GM19099 (cell line): ENCODE data around the gene RDM1.

ENCODE experiments used
- POLR2A ChIP-seq: IDR thresholded peaks from 3 replicates; pipeline ENCODE4 v1.6.1; 2011; ENCODE audit warnings: low read depth; ENCODE audit not compliant: insufficient read length; ENCODE audit errors: extremely low read depth

Gene RDM1

GRCh38 chr17:35930211-35931065 is at the start of gene RDM1:
Gene RDM1, minus strand, starts transcription at chr17:35930773. Its CDS starts 46 bp downstream, at chr17:35930727.
- peak; percentile 69 for TF ChIP-seq POLR2A

- TF ChIP-seq POLR2A = no peak
These were observed 47.8 kb upstream of the RDM1 start for GRCh38 chr17:35978346-35978745.

GRCh38 chr17:35977509-35977908 is 46.9 kb upstream of the RDM1 start:
- no peak for TF ChIP-seq POLR2A

- no peak for TF ChIP-seq POLR2A
These were observed 43.0 kb upstream of the RDM1 start for GRCh38 chr17:35973333-35974260.

- no peak for TF ChIP-seq POLR2A
These were observed 42.4 kb upstream of the RDM1 start for GRCh38 chr17:35972945-35973332.

GRCh38 chr17:35972535-35972934 is 42.0 kb upstream of the RDM1 start:
- TF ChIP-seq POLR2A = no peak

- no peak for TF ChIP-seq POLR2A
These were observed 41.5 kb upstream of the RDM1 start for GRCh38 chr17:35972066-35972465.

GRCh38 chr17:35969558-35970380 is 39.2 kb upstream of the RDM1 start:
- TF ChIP-seq POLR2A = no peak

- no peak for TF ChIP-seq POLR2A
These were observed 38.0 kb upstream of the RDM1 start for GRCh38 chr17:35968520-35969054.

- no peak for TF ChIP-seq POLR2A
These were observed 34.7 kb upstream of the RDM1 start for GRCh38 chr17:35965272-35965671.

GRCh38 chr17:35963663-35964062 is 33.1 kb upstream of the RDM1 start:
- no peak for TF ChIP-seq POLR2A

- no peak for TF ChIP-seq POLR2A
These were observed 23.1 kb upstream of the RDM1 start for GRCh38 chr17:35953720-35954119.

- TF ChIP-seq POLR2A = no peak
These were observed 18.8 kb upstream of the RDM1 start for GRCh38 chr17:35949401-35949800.

- no peak for TF ChIP-seq POLR2A
These were observed 17.5 kb upstream of the RDM1 start for GRCh38 chr17:35948092-35948491.

GRCh38 chr17:35947156-35947585 is 16.6 kb upstream of the RDM1 start:
- no peak for TF ChIP-seq POLR2A

GRCh38 chr17:35944151-35944550 is 13.6 kb upstream of the RDM1 start:
- no peak for TF ChIP-seq POLR2A
